Activated T-cell treated with anti-CD3 and anti-CD28 coated beads, Interleukin-2, amount 50 U/mL, for 4 hours (primary cell): Measurements from ENCODE around the gene ANKRD52. TPM values are rescaled to one million over a fixed set of nuclear protein-coding genes. Genes with fewer than 3 reads are reported as not detected.

Experiments
- ATAC-seq, 2 donors: fragments of 200-7000 bp; cut with Tn5 transposase; one replicate each; pipeline ENCODE4 v1.10.0; 2021
- DNase-seq: peaks from one replicate; pipeline ENCODE4 v3.0.0-alpha.2; 2020
- H3K27me3 Mint-ChIP-seq: one replicate; pipeline ENCODE4 v1.8.0; 2021; ENCODE audit warnings: low read depth, mixed read lengths
- H3K36me3 Mint-ChIP-seq: one replicate; pipeline ENCODE4 v1.8.0; 2022; ENCODE audit warnings: mixed read lengths; ENCODE audit not compliant: insufficient read depth
- H3K4me1 Mint-ChIP-seq: one replicate; pipeline ENCODE4 v1.8.0; 2021; ENCODE audit warnings: low read depth, mixed read lengths
- H3K4me3 Mint-ChIP-seq: one replicate; pipeline ENCODE4 v1.8.0; 2021; ENCODE audit warnings: mild to moderate bottlenecking, moderate library complexity, mixed read lengths
- H3K9me3 Mint-ChIP-seq: one replicate; pipeline ENCODE4 v1.8.0; 2021; ENCODE audit warnings: mixed read lengths
- total RNA-seq, 3 donors: library from RNA; stranded (reverse); gene quantifications; one replicate each; pipeline ENCODE4 v1.2.1, GENCODE V29; 2021

The ANKRD52 gene
- total RNA-seq, 3 donors from 2014 or later: 60.8 to 70.3 (median 67.5) TPM

DNA sequence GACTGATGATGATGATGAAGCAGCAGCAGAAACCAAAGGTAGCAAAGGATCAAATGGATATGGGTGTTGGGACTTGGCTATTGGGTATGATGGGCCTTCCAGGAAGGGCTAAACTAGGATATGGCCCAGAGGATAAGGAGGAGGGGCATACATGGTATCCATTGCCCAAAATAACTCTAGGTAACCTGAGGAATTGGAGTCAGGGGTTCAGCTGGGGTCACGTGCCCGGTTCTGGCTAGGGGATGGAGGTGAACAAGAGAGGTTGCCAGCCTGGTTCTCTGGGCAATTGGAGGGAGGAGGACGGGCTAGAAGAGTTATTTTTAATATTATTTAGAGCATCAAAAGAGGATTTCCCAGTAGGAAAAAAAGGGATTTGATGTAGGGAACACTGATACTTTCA, 2.7 kb upstream of the ANKRD52 start:
- ATAC-seq (no peak), DNase-seq (no peak)
- Mint-ChIP-seq H3K27me3 (no peaks in the 10 kb centered on the region), H3K4me3 (no peak overlapping the region), H3K9me3 (no peaks in the 10 kb centered on the region), H3K36me3 (peaks cover 5% of the 10 kb centered on the region), H3K4me1 (peaks cover 20% of the 10 kb centered on the region)

DNA sequence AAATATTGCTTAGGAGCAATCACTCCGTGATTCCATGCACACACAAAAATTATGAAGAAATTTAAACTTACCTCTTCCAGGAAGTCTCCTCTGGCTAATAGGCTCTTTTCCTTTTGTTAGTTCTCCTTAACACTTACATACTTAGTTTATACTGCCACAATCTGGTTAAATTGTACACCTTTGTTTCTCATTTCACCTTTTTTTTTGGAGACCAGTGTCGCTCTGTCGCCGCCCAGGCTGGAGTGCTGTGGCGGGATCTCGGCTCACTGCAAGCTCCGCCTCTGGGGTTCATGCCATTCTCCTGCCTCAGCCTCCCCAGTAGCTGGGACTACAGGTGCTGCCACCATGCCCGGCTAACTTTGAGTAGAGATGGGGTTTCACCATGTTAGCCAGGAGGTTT, 2.2 kb upstream of the ANKRD52 start:
- Mint-ChIP-seq H3K4me3 (peak overlapping the region; percentile 47), H3K4me1 (peaks cover 22% of the 10 kb centered on the region), H3K27me3 (no peaks in the 10 kb centered on the region)

DNA sequence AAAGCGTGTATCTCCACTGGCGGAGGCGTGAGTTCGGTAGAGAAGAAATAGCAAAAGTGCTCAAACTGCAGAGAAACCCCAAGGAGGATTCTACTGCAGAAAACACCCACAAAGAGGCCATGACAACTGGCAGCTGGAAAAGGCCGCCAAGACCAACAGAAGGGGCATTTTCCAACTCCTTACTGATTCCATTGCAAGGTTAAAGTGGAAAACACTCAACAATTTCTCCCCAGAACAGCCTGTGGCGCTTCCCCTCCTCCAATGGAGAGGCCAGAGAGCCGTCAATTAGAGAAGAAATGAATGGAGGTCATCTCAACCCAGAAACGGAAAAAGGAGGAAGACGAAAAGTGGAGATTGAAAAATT, 618 bp upstream of the ANKRD52 start:
- Mint-ChIP-seq H3K27me3 (no peaks in the 10 kb centered on the region), H3K4me1 (peaks cover 25% of the 10 kb centered on the region), H3K9me3 (no peaks in the 10 kb centered on the region), H3K36me3 (peaks cover 16% of the 10 kb centered on the region), H3K4me3 (peak overlapping the region; percentile 87)
- ATAC-seq (no peak), DNase-seq (no peak)

More for the DNA sequence above, 2.2 kb upstream of the ANKRD52 start:
- Mint-ChIP-seq H3K9me3 (no peaks in the 10 kb centered on the region), H3K36me3 (peaks cover 7% of the 10 kb centered on the region)
- ATAC-seq: no peak
- no peak for DNase-seq

- H3K9me3 Mint-ChIP-seq: no peaks in the 10 kb centered on the region
- ATAC-seq: peak; percentile 12 to 25
- H3K4me3 Mint-ChIP-seq: peak overlapping the region; percentile 88
- peaks cover 25% of the 10 kb centered on the region for H3K36me3 Mint-ChIP-seq
- DNase-seq: no peak
- H3K4me1 Mint-ChIP-seq: peaks cover 25% of the 10 kb centered on the region
- H3K27me3 Mint-ChIP-seq: no peaks in the 10 kb centered on the region
Observed at GRCh38 chr12:56257491-56258067, 605 bp downstream of the ANKRD52 start.

GRCh38 chr12:56257071-56257470, 1.1 kb downstream of the ANKRD52 start:
- ATAC-seq: no peak
- Mint-ChIP-seq H3K9me3 (no peaks in the 10 kb centered on the region), H3K27me3 (no peaks in the 10 kb centered on the region), H3K4me1 (peaks cover 25% of the 10 kb centered on the region), H3K4me3 (peak overlapping the region; percentile 88), H3K36me3 (peaks cover 29% of the 10 kb centered on the region)
- DNase-seq: no peak

- no peaks in the 10 kb centered on the region for H3K9me3 Mint-ChIP-seq
Observed at GRCh38 chr12:56256326-56256960, 1.7 kb downstream of the ANKRD52 start.

DNA sequence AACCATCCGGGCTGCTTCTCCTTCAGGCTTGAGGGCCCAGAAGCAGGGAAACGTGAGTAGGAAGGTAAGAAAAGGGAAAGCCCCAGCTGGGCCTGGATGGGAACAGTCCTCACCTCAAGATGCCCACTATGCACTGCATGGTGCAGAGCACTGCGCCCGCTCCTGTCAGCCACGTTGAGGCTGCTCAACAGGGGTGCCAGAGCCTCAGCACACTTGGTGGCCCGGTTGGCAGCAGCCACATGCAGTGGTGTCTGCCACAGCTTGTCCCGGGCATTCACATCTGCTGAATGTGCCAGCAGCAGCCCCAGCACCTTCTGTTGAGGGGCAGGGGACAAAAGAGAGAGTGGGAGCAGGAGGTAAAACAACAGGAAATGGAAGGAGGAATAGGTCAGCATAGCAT, 2.5 kb downstream of the ANKRD52 start:
- no peak for ATAC-seq
- Mint-ChIP-seq H3K4me1 (peaks cover 25% of the 10 kb centered on the region), H3K27me3 (no peaks in the 10 kb centered on the region), H3K9me3 (no peaks in the 10 kb centered on the region), H3K4me3 (peak overlapping the region; percentile 49), H3K36me3 (peaks cover 33% of the 10 kb centered on the region)
- DNase-seq: no peak

More at GRCh38 chr12:56256326-56256960, 1.7 kb downstream of the ANKRD52 start:
- Mint-ChIP-seq H3K36me3 (peaks cover 33% of the 10 kb centered on the region), H3K4me3 (peak overlapping the region; percentile 88), H3K4me1 (peaks cover 25% of the 10 kb centered on the region), H3K27me3 (no peaks in the 10 kb centered on the region)
- DNase-seq (no peak), ATAC-seq (no peak)

DNA sequence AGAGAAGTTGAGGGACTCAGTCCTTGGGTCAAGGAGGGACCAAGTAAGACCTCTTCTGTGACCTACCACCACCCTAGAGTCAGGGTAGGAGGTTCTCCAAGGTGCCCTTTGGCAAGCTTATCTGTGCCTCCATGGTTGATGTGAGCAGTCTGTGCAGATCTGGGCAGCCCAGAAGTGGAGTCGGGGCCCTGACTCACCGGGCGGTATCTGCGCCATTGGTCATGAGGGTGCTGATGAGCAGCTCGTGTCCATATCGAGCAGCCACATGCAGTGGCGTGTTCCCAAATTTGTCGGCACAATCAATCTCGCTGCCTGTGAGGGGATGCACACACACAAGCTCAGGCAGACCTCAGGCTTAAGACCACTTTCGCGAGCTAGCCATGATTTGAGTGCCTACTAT, 5.1 kb downstream of the ANKRD52 start:
- peaks cover 18% of the 10 kb centered on the region for H3K4me1 Mint-ChIP-seq
- DNase-seq (no peak), ATAC-seq (no peak)
- H3K27me3 Mint-ChIP-seq: no peaks in the 10 kb centered on the region
- H3K4me3 Mint-ChIP-seq: no peak overlapping the region
- H3K36me3 Mint-ChIP-seq: peaks cover 38% of the 10 kb centered on the region
- no peaks in the 10 kb centered on the region for H3K9me3 Mint-ChIP-seq

GRCh38 chr12:56252649-56253048, 5.5 kb downstream of the ANKRD52 start:
- Mint-ChIP-seq H3K36me3 (peaks cover 40% of the 10 kb centered on the region), H3K4me3 (no peak overlapping the region), H3K9me3 (no peaks in the 10 kb centered on the region), H3K4me1 (peaks cover 18% of the 10 kb centered on the region), H3K27me3 (no peaks in the 10 kb centered on the region)
- DNase-seq: no peak
- ATAC-seq: no peak

DNA sequence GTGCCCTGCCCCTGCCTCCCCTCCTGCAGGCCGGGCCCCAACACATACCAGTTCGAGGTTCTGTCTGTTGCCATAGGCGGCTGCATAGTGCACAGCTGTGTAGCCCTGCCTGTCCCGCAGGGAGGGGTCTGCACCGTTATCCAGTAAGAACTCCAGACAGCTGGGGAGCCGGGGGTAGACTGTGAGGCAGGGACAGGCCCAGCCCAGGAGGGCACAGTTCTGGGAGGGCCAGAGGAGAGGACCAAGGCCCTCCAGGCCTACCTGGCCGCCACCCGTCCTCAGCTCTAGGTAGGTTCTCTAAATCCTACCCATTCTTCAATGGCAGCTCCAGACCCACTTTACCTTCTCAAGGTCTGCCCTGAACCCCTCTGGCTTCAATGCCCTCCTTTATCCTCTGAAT, 9.5 kb downstream of the ANKRD52 start:
- DNase-seq (no peak), ATAC-seq (no peak)
- H3K9me3 Mint-ChIP-seq: no peaks in the 10 kb centered on the region
- peaks cover 41% of the 10 kb centered on the region for H3K36me3 Mint-ChIP-seq
- no peaks in the 10 kb centered on the region for H3K4me1 Mint-ChIP-seq
- H3K27me3 Mint-ChIP-seq: no peaks in the 10 kb centered on the region
- no peak overlapping the region for H3K4me3 Mint-ChIP-seq

- H3K36me3 Mint-ChIP-seq: peaks cover 36% of the 10 kb centered on the region
- H3K4me1 Mint-ChIP-seq: no peaks in the 10 kb centered on the region
- DNase-seq: no peak
- H3K9me3 Mint-ChIP-seq: no peaks in the 10 kb centered on the region
- ATAC-seq: no peak
- H3K27me3 Mint-ChIP-seq: no peaks in the 10 kb centered on the region
- no peak overlapping the region for H3K4me3 Mint-ChIP-seq
Observed at GRCh38 chr12:56247923-56248322, 10.3 kb downstream of the ANKRD52 start.

- H3K36me3 Mint-ChIP-seq: peaks cover 30% of the 10 kb centered on the region
- DNase-seq: no peak
- no peaks in the 10 kb centered on the region for H3K9me3 Mint-ChIP-seq
- no peak overlapping the region for H3K4me3 Mint-ChIP-seq
- H3K27me3 Mint-ChIP-seq: no peaks in the 10 kb centered on the region
- H3K4me1 Mint-ChIP-seq: no peaks in the 10 kb centered on the region
- ATAC-seq: no peak
Observed at GRCh38 chr12:56244494-56244893, 13.7 kb downstream of the ANKRD52 start.

DNA sequence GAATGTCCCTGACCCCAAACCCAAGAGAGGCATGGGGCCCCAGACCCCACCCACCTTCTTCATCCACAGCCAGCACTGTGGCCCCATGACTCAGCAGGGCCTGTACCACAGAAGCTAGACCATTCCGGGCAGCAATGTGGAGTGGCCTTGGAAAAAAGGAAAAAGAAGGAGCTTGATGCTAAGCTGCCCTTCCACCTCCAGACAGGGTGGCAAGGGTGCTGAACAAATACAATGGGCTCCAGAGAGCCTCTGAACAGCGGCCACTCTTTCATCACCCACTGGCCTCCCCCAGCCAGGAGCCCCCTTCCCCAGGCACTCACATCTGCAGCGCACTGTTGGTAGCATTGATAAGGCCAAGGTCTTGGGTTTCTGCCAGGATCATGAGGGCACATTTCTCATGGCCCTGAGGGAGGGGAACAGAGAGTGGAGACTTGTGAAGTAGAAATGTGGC, 14.4 kb downstream of the ANKRD52 start:
- Mint-ChIP-seq H3K9me3 (no peaks in the 10 kb centered on the region), H3K36me3 (peaks cover 26% of the 10 kb centered on the region), H3K27me3 (no peaks in the 10 kb centered on the region), H3K4me3 (no peak overlapping the region), H3K4me1 (no peaks in the 10 kb centered on the region)
- DNase-seq (no peak), ATAC-seq (no peak)

- Mint-ChIP-seq H3K36me3 (peaks cover 26% of the 10 kb centered on the region), H3K9me3 (no peaks in the 10 kb centered on the region), H3K4me1 (no peaks in the 10 kb centered on the region), H3K4me3 (no peak overlapping the region), H3K27me3 (no peaks in the 10 kb centered on the region)
- no peak for DNase-seq
- no peak for ATAC-seq
Observed at GRCh38 chr12:56242986-56243385, 15.2 kb downstream of the ANKRD52 start.
